Endodermal cell (in vitro differentiated cells): Measurements from ENCODE around the gene MOB2. TPM values are rescaled to one million over a fixed set of nuclear protein-coding genes. Genes with fewer than 3 reads are reported as not detected.

Source experiments
- DNase-seq: peaks from one replicate; pipeline ENCODE4 v3.0.0-alpha.2; 2017
- H3K27ac ChIP-seq: 2 replicates; pipeline ENCODE4 v1.5.1; 2013; ENCODE audit warnings: mild to moderate bottlenecking, low read depth, low read length, moderate library complexity
- H3K27me3 ChIP-seq: 2 replicates; pipeline ENCODE4 v1.6.1; 2013; ENCODE audit warnings: mild to moderate bottlenecking, low read length, moderate library complexity; ENCODE audit not compliant: insufficient read depth, control insufficient read depth, poor library complexity, severe bottlenecking
- H3K36me3 ChIP-seq: 2 replicates; pipeline ENCODE4 v1.7.0; 2013; ENCODE audit warnings: mild to moderate bottlenecking, low read length, moderate library complexity; ENCODE audit not compliant: control insufficient read depth, insufficient read depth
- H3K4me1 ChIP-seq: one replicate; pipeline ENCODE4 v1.7.0; 2013; ENCODE audit warnings: low read length; ENCODE audit not compliant: control insufficient read depth, insufficient read depth
- H3K4me3 ChIP-seq: 2 replicates; pipeline ENCODE4 v1.5.1; 2013; ENCODE audit warnings: mild to moderate bottlenecking, low read length, moderate library complexity
- H3K9ac ChIP-seq: 2 replicates; pipeline ENCODE4 v1.6.1; 2013; ENCODE audit warnings: mild to moderate bottlenecking, low read length, moderate library complexity; ENCODE audit not compliant: poor library complexity, severe bottlenecking; ENCODE audit errors: extremely low read depth
- H3K9me3 ChIP-seq: 2 replicates; pipeline ENCODE4 v1.6.1; 2013; ENCODE audit warnings: mild to moderate bottlenecking, low read length, moderate library complexity; ENCODE audit not compliant: control insufficient read depth
- H3K27ac Mint-ChIP-seq: 2 replicates; pipeline ENCODE4 v1.8.0; 2020; ENCODE audit warnings: mixed read lengths
- H3K27me3 Mint-ChIP-seq: 2 replicates; pipeline ENCODE4 v1.8.0; 2021; ENCODE audit warnings: mild to moderate bottlenecking, mixed read lengths; ENCODE audit not compliant: insufficient read depth
- H3K36me3 Mint-ChIP-seq: 2 replicates; pipeline ENCODE4 v1.8.0; 2020; ENCODE audit warnings: low read depth, mixed read lengths
- H3K4me1 Mint-ChIP-seq: 2 replicates; pipeline ENCODE4 v1.8.0; 2020; ENCODE audit warnings: mixed read lengths
- H3K4me3 Mint-ChIP-seq: 2 replicates; pipeline ENCODE4 v1.8.0; 2020; ENCODE audit warnings: mild to moderate bottlenecking, moderate library complexity, mixed read lengths
- H3K9me3 Mint-ChIP-seq: 2 replicates; pipeline ENCODE4 v1.8.0; 2020; ENCODE audit warnings: mild to moderate bottlenecking, mixed read lengths
- WGBS, 2 experiments: methylation state at CpG; one replicate each; pipeline versions ENCODE4 v1.1.5 to v1.1.7; 2013; ENCODE audit warnings: missing lambda C conversion rate in 2 of 2, mixed read lengths in 1 of 2; ENCODE audit not compliant: insufficient coverage in 1 of 2, insufficient read length in 1 of 2; 5-methylcytosine and 5-hydroxymethylcytosine counted together
- total RNA-seq, 2 donors: library from RNA; stranded (reverse); fragmentation: NEBNext Ultra II Directional in 1 of 2; extraction: Animal tissue kit (Norgen Biotek cat#: 25700) in 1 of 2; gene quantifications; 2 replicates in 1 of 2; 3 replicates in 1 of 2; pipeline ENCODE4 v1.2.1, GENCODE V29; 2021
- TF ChIP-seq, protein P1 (sequence below): fragments of 200-600 bp; sonication (generic); conservative IDR thresholded peaks from 2 replicates; pipeline ENCODE4 v1.5.0; 2021; ENCODE audit warnings: antibody characterized with exemption, mild to moderate bottlenecking

The MOB2 gene
- total RNA-seq, 2 donors from 2014 or later = 23.9 to 25.4 TPM

DNA sequence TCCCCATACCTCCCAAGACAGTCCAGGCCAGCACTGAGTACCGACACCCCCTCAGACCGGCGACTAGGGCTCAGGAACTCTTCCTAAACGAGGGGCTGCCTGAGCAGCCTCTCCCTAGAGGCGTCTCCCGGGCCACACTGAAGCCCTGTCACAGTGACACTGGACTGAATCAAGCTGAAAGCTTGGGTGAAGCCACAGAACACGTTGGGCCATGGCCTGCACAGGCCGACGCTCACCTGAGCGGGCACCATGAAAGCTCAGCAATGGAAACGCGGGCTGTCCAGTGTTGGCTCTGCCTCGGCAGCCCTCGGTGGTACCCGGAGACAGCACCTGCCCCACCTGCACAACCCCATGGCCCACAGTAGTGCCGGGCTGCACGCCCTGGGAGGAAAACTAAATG lies 42.7 kb upstream of the MOB2 start:
- no peak overlapping the region for H3K27ac Mint-ChIP-seq
- no peaks in the 10 kb centered on the region for H3K4me1 Mint-ChIP-seq
- no peak overlapping the region for H3K9ac ChIP-seq
- no peak overlapping the region for H3K4me3 ChIP-seq
- no peaks in the 10 kb centered on the region for H3K36me3 ChIP-seq
- TF ChIP-seq, protein P1, sequence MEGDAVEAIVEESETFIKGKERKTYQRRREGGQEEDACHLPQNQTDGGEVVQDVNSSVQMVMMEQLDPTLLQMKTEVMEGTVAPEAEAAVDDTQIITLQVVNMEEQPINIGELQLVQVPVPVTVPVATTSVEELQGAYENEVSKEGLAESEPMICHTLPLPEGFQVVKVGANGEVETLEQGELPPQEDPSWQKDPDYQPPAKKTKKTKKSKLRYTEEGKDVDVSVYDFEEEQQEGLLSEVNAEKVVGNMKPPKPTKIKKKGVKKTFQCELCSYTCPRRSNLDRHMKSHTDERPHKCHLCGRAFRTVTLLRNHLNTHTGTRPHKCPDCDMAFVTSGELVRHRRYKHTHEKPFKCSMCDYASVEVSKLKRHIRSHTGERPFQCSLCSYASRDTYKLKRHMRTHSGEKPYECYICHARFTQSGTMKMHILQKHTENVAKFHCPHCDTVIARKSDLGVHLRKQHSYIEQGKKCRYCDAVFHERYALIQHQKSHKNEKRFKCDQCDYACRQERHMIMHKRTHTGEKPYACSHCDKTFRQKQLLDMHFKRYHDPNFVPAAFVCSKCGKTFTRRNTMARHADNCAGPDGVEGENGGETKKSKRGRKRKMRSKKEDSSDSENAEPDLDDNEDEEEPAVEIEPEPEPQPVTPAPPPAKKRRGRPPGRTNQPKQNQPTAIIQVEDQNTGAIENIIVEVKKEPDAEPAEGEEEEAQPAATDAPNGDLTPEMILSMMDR = no peak
- no peaks in the 10 kb centered on the region for H3K27me3 Mint-ChIP-seq
- H3K27ac ChIP-seq = no peak overlapping the region
- no peaks in the 10 kb centered on the region for H3K9me3 ChIP-seq
- H3K36me3 Mint-ChIP-seq = no peaks in the 10 kb centered on the region
- no peaks in the 10 kb centered on the region for H3K9me3 Mint-ChIP-seq
- H3K4me1 ChIP-seq = no peaks in the 10 kb centered on the region
- no peaks in the 10 kb centered on the region for H3K27me3 ChIP-seq
- 90 to 92% methylated on average over 12 to 17 of the region's 17 CpGs for WGBS, 2 experiments
- no peak for DNase-seq
- no peak overlapping the region for H3K4me3 Mint-ChIP-seq

- Histone ChIP-seq H3K9ac (no peak overlapping the region), H3K4me3 (no peak overlapping the region)
- WGBS, 2 experiments = 87 to 95% methylated on average over 6 to 10 of the region's 10 CpGs
Observed at GRCh38 chr11:1528710-1529109, 42.1 kb upstream of the MOB2 start.

DNA sequence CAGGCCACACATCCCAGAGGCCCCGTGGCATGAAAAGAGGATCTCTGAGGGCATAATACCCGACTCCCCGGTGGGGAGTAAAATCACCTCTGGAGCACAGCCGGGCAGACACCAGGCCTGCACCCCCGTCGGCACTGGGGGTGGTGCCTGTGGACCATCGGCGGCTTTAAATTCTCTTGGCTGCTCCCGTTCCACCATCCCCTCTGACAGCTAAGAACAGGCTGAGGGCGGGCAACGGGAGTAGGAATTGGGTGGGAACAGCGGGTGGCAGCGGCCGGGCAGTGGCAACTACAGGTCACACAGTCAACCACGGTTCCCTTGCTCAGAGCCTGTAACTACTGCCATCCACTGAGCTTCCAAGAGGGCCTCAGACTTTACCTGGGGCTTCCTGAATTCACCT lies 40.2 kb upstream of the MOB2 start:
- Mint-ChIP-seq H3K27me3 (no peaks in the 10 kb centered on the region), H3K27ac (no peak overlapping the region), H3K9me3 (no peaks in the 10 kb centered on the region), H3K4me3 (no peak overlapping the region), H3K36me3 (no peaks in the 10 kb centered on the region), H3K4me1 (no peaks in the 10 kb centered on the region)
- DNase-seq = no peak
- Histone ChIP-seq H3K9me3 (no peaks in the 10 kb centered on the region), H3K4me3 (no peak overlapping the region), H3K9ac (no peak overlapping the region), H3K27ac (no peak overlapping the region), H3K36me3 (no peaks in the 10 kb centered on the region), H3K4me1 (no peaks in the 10 kb centered on the region), H3K27me3 (no peaks in the 10 kb centered on the region)
- TF ChIP-seq, protein P1 = no peak
- 95 to 97% methylated on average over 4 to 15 of the region's 15 CpGs for WGBS, 2 experiments

More at GRCh38 chr11:1528710-1529109, 42.1 kb upstream of the MOB2 start:
- Mint-ChIP-seq H3K4me3 (no peak overlapping the region), H3K27me3 (no peaks in the 10 kb centered on the region), H3K9me3 (no peaks in the 10 kb centered on the region), H3K36me3 (no peaks in the 10 kb centered on the region), H3K27ac (no peak overlapping the region), H3K4me1 (no peaks in the 10 kb centered on the region)
- H3K27ac ChIP-seq = no peak overlapping the region
- no peaks in the 10 kb centered on the region for H3K9me3 ChIP-seq
- no peaks in the 10 kb centered on the region for H3K4me1 ChIP-seq
- TF ChIP-seq, protein P1 = no peak
- DNase-seq = no peak
- no peaks in the 10 kb centered on the region for H3K27me3 ChIP-seq
- no peaks in the 10 kb centered on the region for H3K36me3 ChIP-seq
